HEK293T (cell line): ENCODE data around the gene ETHE1.

Experiments used
- ARNT ChIP-seq: fragments of 450-650 bp; IDR thresholded peaks from 2 replicates; pipeline ENCODE4 v1.6.1; 2017; ENCODE audit warnings: mild to moderate bottlenecking
- BHLHE40 ChIP-seq: fragments of 450-650 bp; IDR thresholded peaks from 2 replicates; pipeline ENCODE4 v1.6.1; 2016; ENCODE audit warnings: mild to moderate bottlenecking, moderate library complexity, borderline replicate concordance
- CTBP1 ChIP-seq: fragments of 450-650 bp; IDR thresholded peaks from 2 replicates; pipeline ENCODE4 v1.6.1; 2016; ENCODE audit warnings: borderline replicate concordance
- ELF4 ChIP-seq: fragments of 450-650 bp; IDR thresholded peaks from 2 replicates; pipeline ENCODE4 v1.6.1; 2017; ENCODE audit warnings: antibody characterized with exemption
- FOXK2 ChIP-seq: fragments of 450-650 bp; IDR thresholded peaks from 2 replicates; pipeline ENCODE4 v1.6.1; 2016; ENCODE audit warnings: mild to moderate bottlenecking
- FOXM1 ChIP-seq: fragments of 450-650 bp; IDR thresholded peaks from 2 replicates; pipeline ENCODE4 v1.6.1; 2017; ENCODE audit warnings: mild to moderate bottlenecking, borderline replicate concordance
- LEF1 ChIP-seq: fragments of 450-650 bp; IDR thresholded peaks from 2 replicates; pipeline ENCODE4 v1.6.1; 2017; ENCODE audit warnings: mild to moderate bottlenecking, borderline replicate concordance
- NFRKB ChIP-seq: fragments of 450-650 bp; IDR thresholded peaks from 2 replicates; pipeline ENCODE4 v1.6.1; 2016; ENCODE audit warnings: mild to moderate bottlenecking, moderate library complexity
- PKNOX1 ChIP-seq: fragments of 450-650 bp; IDR thresholded peaks from 2 replicates; pipeline ENCODE4 v1.6.1; 2016
- TARDBP ChIP-seq: fragments of 450-650 bp; IDR thresholded peaks from 2 replicates; pipeline ENCODE4 v1.6.1; 2016
- ZNF384 ChIP-seq: fragments of 450-650 bp; IDR thresholded peaks from 2 replicates; pipeline ENCODE4 v1.6.1; 2016

- TF ChIP-seq FOXM1 (no peak), BHLHE40 (no peak), ELF4 (no peak), ZNF384 (no peak), TARDBP (no peak), PKNOX1 (no peak), FOXK2 (no peak), CTBP1 (no peak), ARNT (no peak), NFRKB (no peak), LEF1 (no peak)
These were observed 16.3 kb downstream of the ETHE1 start for GRCh38 chr19:43510713-43511112.
